Measurements from ENCODE around the gene ZBTB25. TPM values are rescaled to one million over a fixed set of nuclear protein-coding genes. Genes with fewer than 3 reads are reported as not detected.

The ZBTB25 gene, protein sequence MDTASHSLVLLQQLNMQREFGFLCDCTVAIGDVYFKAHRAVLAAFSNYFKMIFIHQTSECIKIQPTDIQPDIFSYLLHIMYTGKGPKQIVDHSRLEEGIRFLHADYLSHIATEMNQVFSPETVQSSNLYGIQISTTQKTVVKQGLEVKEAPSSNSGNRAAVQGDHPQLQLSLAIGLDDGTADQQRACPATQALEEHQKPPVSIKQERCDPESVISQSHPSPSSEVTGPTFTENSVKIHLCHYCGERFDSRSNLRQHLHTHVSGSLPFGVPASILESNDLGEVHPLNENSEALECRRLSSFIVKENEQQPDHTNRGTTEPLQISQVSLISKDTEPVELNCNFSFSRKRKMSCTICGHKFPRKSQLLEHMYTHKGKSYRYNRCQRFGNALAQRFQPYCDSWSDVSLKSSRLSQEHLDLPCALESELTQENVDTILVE
- total RNA-seq, result 13.1 TPM
- long read RNA-seq, partial matches to known transcripts, result 0 of 7 reads
- long read RNA-seq, other reads (novel, unspliced or antisense), result 7 of 7 reads

DNA sequence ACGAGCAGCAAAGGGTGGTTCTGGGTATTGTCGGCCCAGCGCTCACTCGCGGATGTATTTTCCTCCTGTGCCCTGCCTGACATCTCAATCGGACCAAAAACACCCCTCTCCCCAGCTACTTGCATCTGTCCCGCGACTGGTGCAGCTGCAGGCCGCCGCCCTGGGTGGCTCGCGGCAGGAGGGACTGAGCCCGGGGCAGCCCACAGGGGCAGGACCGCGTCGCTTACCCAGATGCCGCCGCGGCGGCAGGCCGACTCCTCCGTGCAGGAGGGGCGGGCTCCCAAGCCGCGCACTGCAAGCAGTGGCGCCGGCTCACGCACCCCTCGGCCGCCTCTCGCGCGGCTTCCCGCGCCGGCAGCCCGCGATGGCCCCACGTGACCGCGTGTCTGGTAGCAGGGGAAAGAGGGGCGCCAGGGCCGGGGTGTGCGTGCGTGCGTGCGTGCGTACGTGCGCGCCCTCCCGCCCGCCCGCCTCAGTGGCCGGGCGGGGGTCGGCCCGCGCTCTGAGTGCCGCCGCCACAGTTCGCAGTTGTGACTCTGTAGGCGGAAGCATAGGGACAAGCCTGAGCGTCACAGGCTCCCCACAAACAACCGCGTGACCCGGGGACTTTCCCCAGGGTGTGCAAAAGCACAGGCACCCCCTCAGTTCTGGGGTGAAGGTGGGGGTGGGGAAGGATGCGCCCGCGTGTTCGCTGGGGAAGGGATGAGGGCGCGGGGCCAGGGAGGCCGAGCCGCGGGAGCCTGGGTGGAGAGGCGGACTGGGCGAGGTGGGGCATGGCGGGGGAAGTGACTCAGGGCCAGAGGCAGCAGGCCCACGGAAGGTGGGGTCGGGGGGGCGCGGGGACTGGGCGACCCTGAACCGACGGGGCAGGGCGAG, at the start of gene ZBTB25:
TSS of gene ZBTB25 (minus strand) at position 405 of the 876 bp plus-strand sequence. CDS start 13,305 bp downstream, outside the sequence.
- peak within 1 kb of the TSS; percentile 90 for H3K4me3 ChIP-seq
- DNase-seq (peak; percentile 97), ATAC-seq (peak; percentile 87)
- no peaks in the 10 kb centered on the region for H3K9me3 ChIP-seq
- peaks cover 49% of the 10 kb centered on the region for H3K4me1 ChIP-seq
- TF ChIP-seq, protein P1, sequence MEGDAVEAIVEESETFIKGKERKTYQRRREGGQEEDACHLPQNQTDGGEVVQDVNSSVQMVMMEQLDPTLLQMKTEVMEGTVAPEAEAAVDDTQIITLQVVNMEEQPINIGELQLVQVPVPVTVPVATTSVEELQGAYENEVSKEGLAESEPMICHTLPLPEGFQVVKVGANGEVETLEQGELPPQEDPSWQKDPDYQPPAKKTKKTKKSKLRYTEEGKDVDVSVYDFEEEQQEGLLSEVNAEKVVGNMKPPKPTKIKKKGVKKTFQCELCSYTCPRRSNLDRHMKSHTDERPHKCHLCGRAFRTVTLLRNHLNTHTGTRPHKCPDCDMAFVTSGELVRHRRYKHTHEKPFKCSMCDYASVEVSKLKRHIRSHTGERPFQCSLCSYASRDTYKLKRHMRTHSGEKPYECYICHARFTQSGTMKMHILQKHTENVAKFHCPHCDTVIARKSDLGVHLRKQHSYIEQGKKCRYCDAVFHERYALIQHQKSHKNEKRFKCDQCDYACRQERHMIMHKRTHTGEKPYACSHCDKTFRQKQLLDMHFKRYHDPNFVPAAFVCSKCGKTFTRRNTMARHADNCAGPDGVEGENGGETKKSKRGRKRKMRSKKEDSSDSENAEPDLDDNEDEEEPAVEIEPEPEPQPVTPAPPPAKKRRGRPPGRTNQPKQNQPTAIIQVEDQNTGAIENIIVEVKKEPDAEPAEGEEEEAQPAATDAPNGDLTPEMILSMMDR (IDR thresholded peaks at IDR 0.05), result no peak
- intact Hi-C loops (cut with DNase I), result no loop called here
- H3K27me3 ChIP-seq, result no peaks in the 10 kb centered on the region
- peak within 1 kb of the TSS; percentile 98 for H3K27ac ChIP-seq
- no peaks in the 10 kb centered on the region for H3K36me3 ChIP-seq

DNA sequence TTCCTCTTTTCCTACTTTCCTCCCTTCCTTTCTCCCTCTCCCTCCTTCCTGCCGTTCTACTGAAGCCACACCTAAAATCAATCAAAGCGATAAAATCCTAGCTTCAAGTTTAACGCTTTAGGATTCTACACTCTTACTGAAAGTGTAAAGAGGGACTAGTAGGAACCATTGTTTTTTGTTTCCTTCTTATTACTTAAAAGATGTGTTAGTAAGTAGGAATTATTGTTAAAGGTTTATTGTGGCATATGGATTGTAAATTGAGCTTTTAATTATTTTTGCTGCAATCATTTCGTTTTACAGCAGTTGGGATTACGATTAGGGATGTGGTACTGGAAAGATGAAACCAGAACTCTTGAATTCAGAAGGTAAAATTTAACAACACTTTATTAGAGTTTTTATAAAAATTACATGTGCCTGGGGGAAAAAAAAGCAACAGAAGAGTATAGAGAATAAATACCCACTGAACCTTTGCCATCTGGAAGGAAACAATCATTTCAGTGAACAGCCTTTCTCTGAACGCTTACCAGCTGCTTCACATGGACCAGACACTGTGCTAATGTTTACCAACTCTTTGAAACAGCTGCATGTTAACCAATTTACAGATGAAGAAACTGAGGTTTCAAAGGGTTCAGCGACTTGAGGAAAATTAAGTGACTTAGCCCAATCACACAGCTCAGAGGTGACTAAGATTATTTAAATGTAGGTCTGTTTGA, 47.1 kb upstream of the ZBTB25 start:
- peaks cover 15% of the 10 kb centered on the region for H3K4me1 ChIP-seq
- H3K36me3 ChIP-seq, result no peaks in the 10 kb centered on the region
- no peak overlapping the region for H3K27ac ChIP-seq
- intact Hi-C loops (cut with DNase I), result no loop called here
- ATAC-seq (no peak), DNase-seq (no peak)
- TF ChIP-seq, protein P1 (IDR thresholded peaks at IDR 0.05), result no peak
- no peak overlapping the region for H3K4me3 ChIP-seq
- no peaks in the 10 kb centered on the region for H3K27me3 ChIP-seq
- H3K9me3 ChIP-seq, result no peaks in the 10 kb centered on the region

- intact Hi-C loops (cut with DNase I), result no loop called here
- Histone ChIP-seq H3K4me1 (peaks cover 15% of the 10 kb centered on the region), H3K4me3 (peak within 1 kb of the TSS; percentile 45), H3K9me3 (no peaks in the 10 kb centered on the region), H3K36me3 (no peaks in the 10 kb centered on the region), H3K27me3 (no peaks in the 10 kb centered on the region), H3K27ac (no peak within 1 kb of the TSS)
- TF ChIP-seq, protein P1 (IDR thresholded peaks at IDR 0.05), result no peak
- ATAC-seq (peak; percentile 97), DNase-seq (peak; percentile 74)
Observed at GRCh38 chr14:64549791-64550620, 46.4 kb upstream of the ZBTB25 start, which contains the start of gene PPP1R36. Gene PPP1R36 (plus strand): TSS chr14:64549961. CDS start chr14:64549998, 37 bp downstream.

GRCh38 chr14:64549016-64549415, 45.4 kb upstream of the ZBTB25 start:
- H3K27me3 ChIP-seq, result no peaks in the 10 kb centered on the region
- H3K4me1 ChIP-seq, result peaks cover 15% of the 10 kb centered on the region
- TF ChIP-seq, protein P1 (IDR thresholded peaks at IDR 0.05), result no peak
- DNase-seq (no peak), ATAC-seq (no peak)
- H3K9me3 ChIP-seq, result no peaks in the 10 kb centered on the region
- no peak overlapping the region for H3K27ac ChIP-seq
- no peak overlapping the region for H3K4me3 ChIP-seq
- H3K36me3 ChIP-seq, result no peaks in the 10 kb centered on the region
- intact Hi-C loops (cut with DNase I), result no loop called here

All from upper lobe of right lung (tissue), 1 donor.